HepG2 (cell line): ENCODE data around the gene CD300LF. TPM values are rescaled to one million over a fixed set of nuclear protein-coding genes. Genes with fewer than 3 reads are reported as not detected.

Source experiments
- AGO2 ChIP-seq: fragments of 200-400 bp; formaldehyde crosslinking; optimal IDR thresholded peaks from 2 replicates; pipeline ENCODE3; 2017; ENCODE audit warnings: mild to moderate bottlenecking, low read depth, low read length, moderate library complexity
- FIP1L1 ChIP-seq: fragments of 200-400 bp; formaldehyde crosslinking; IDR thresholded peaks from 2 replicates; pipeline ENCODE4 v1.6.1; 2018; ENCODE audit warnings: low read depth, mild to moderate bottlenecking, low read length, moderate library complexity, borderline replicate concordance; ENCODE audit not compliant: insufficient read depth
- HDAC1 ChIP-seq: sonication (generic); formaldehyde crosslinking; IDR thresholded peaks from 2 replicates; pipeline ENCODE4 v1.5.1; 2020; ENCODE audit warnings: mild to moderate bottlenecking, missing genetic modification reagents
- HNRNPLL ChIP-seq: fragments of 200-400 bp; formaldehyde crosslinking; IDR thresholded peaks from 2 replicates; pipeline ENCODE4 v1.6.1; 2017; ENCODE audit warnings: mild to moderate bottlenecking, low read depth, low read length; ENCODE audit not compliant: poor library complexity, severe bottlenecking
- MED1 ChIP-seq: sonication (generic); formaldehyde crosslinking; IDR thresholded peaks from 2 replicates; pipeline ENCODE4 v1.4.0; 2020; ENCODE audit warnings: missing genetic modification reagents
- MLLT10 ChIP-seq: sonication (generic); formaldehyde crosslinking; IDR thresholded peaks from 2 replicates; pipeline ENCODE4 v1.4.0; 2020; ENCODE audit warnings: missing genetic modification reagents
- NFYC ChIP-seq: IDR thresholded peaks from 2 replicates; pipeline ENCODE4 v1.6.1; 2016; ENCODE audit warnings: missing genetic modification reagents, missing compliant biosample characterization
- PTBP1 ChIP-seq: fragments of 200-400 bp; formaldehyde crosslinking; IDR thresholded peaks from 2 replicates; pipeline ENCODE4 v1.6.1; 2018; ENCODE audit warnings: low read length, low read depth; ENCODE audit not compliant: poor library complexity, severe bottlenecking
- SUZ12 ChIP-seq: fragments of 150-350 bp; IDR thresholded peaks from 2 replicates; pipeline ENCODE4 v1.6.1; 2014; ENCODE audit warnings: low read depth, low read length
- ZC3H4 ChIP-seq: sonication (generic); formaldehyde crosslinking; IDR thresholded peaks from 2 replicates; pipeline ENCODE4 v1.4.0; 2020; ENCODE audit warnings: missing genetic modification reagents, borderline replicate concordance
- ZNF331 ChIP-seq: sonication (generic); formaldehyde crosslinking; IDR thresholded peaks from 2 replicates; pipeline ENCODE4 v1.4.0; 2020; ENCODE audit warnings: missing genetic modification reagents
- ZNF335 ChIP-seq: sonication (generic); formaldehyde crosslinking; IDR thresholded peaks from 2 replicates; pipeline ENCODE4 v1.4.0; 2020; ENCODE audit warnings: missing genetic modification reagents
- ZNF556 ChIP-seq: sonication (generic); formaldehyde crosslinking; IDR thresholded peaks from 2 replicates; pipeline ENCODE4 v1.4.0; 2020; ENCODE audit warnings: mild to moderate bottlenecking, missing genetic modification reagents, borderline replicate concordance
- ZNF670 ChIP-seq: sonication (generic); formaldehyde crosslinking; IDR thresholded peaks from 2 replicates; pipeline ENCODE4 v1.8.0; 2022; ENCODE audit warnings: mild to moderate bottlenecking, missing genetic modification reagents, borderline replicate concordance
- polyA plus RNA-seq, 8 experiments: library from polyadenylated mRNA; depleted of rRNA in 3 of 8; stranded (reverse) in 7 of 8; unstranded in 1 of 8; fragments of >200 nt; fragmentation: Illumina TruSeq in 4 of 8; extraction: Trizol in 4 of 8; gene quantifications; 2 replicates each; pipeline versions ENCODE4 v1.2.1 to v1.2.3, GENCODE V29; 2011 to 2016; ENCODE audit warnings: low read depth in 4 of 8, missing spikeins in 1 of 8, mixed read lengths in 1 of 8; ENCODE audit not compliant: insufficient read depth in 1 of 8
- total RNA-seq, 5 experiments: library from RNA; depleted of rRNA; stranded (reverse); fragments of >200 nt; fragmentation: Illumina TruSeq; extraction: Trizol; gene quantifications; 2 replicates each; pipeline ENCODE4 v1.2.3, GENCODE V29; 2016; ENCODE audit warnings: low read depth in 1 of 5
- TF ChIP-seq, protein P1 (sequence below): sonication (generic); formaldehyde crosslinking; IDR thresholded peaks from 2 replicates; pipeline ENCODE4 v1.5.0; 2020; ENCODE audit warnings: mild to moderate bottlenecking, missing genetic modification reagents, borderline replicate concordance
- TF ChIP-seq, protein P2 (sequence below): sonication (generic); formaldehyde crosslinking; IDR thresholded peaks from 2 replicates; pipeline ENCODE4 v1.8.1; 2023; ENCODE audit warnings: mild to moderate bottlenecking, moderate library complexity, missing genetic modification reagents
- TF ChIP-seq, protein P3 (sequence below): sonication (generic); formaldehyde crosslinking; IDR thresholded peaks from 2 replicates; pipeline ENCODE4 v1.4.0; 2020; ENCODE audit warnings: missing genetic modification reagents
- TF ChIP-seq, protein P4 (sequence below): sonication (generic); formaldehyde crosslinking; IDR thresholded peaks from 2 replicates; pipeline ENCODE4 v1.4.0; 2020; ENCODE audit warnings: missing genetic modification reagents, low read depth, mild to moderate bottlenecking, borderline replicate concordance
- TF ChIP-seq, protein P5 (sequence below): IDR thresholded peaks from 2 replicates; pipeline ENCODE4 v1.6.1; 2012; ENCODE audit warnings: inconsistent platforms
- TF ChIP-seq, protein P6 (sequence below): sonication (generic); formaldehyde crosslinking; IDR thresholded peaks from 2 replicates; pipeline ENCODE4 v1.5.0; 2020; ENCODE audit warnings: missing genetic modification reagents

CD300LF gene
- total and polyA plus RNA-seq, 2 of the 13 experiments (the other 11 are each of a cell fraction or from before 2014, with no cell fraction given), result not detected

DNA sequence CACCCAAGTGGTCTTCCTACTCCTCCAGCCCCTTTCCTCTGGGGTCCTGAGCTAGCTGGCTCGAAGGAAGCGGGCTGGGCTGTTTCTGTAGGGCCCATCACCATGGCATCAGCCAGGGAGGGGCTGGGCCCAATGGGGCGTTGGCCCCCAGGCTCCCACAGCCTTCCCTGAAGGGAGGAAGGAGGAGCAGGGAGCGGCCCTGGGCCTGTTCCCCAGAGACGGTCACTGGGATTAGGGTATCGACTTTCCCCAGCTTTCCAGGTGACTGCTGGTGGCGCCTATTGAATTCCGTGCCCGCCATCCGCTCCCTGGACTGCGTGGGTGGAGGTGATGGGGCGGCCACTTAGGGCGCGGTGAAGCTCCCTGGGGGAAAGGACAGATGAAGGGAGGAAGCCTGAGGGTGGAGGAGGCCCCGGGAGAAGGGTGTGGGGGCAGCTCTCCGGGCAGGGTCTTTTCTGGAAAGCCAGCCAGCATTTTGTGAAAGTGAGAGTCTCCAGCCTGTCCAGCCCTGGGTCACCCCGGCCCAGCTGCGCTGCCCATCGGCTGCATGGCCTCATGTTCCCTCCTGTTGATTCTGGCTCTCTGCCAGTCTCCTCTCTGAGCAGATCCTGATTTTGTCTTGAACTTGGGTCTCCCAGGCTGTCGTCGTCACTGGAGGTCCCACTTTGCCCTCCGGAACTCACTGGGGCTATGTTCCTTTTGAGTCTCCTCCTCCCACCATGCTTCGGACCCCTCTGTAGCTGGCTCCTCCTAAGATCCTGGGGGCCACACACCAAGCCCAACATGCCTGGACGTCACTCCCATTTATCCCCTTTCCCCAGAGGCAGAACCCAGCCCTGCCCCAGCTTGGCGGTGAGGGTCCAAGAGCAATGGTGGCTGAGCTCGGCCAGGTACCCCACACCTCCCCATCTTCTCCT lies 45.5 kb upstream of the CD300LF start (continued):
- TF ChIP-seq, protein P1, sequence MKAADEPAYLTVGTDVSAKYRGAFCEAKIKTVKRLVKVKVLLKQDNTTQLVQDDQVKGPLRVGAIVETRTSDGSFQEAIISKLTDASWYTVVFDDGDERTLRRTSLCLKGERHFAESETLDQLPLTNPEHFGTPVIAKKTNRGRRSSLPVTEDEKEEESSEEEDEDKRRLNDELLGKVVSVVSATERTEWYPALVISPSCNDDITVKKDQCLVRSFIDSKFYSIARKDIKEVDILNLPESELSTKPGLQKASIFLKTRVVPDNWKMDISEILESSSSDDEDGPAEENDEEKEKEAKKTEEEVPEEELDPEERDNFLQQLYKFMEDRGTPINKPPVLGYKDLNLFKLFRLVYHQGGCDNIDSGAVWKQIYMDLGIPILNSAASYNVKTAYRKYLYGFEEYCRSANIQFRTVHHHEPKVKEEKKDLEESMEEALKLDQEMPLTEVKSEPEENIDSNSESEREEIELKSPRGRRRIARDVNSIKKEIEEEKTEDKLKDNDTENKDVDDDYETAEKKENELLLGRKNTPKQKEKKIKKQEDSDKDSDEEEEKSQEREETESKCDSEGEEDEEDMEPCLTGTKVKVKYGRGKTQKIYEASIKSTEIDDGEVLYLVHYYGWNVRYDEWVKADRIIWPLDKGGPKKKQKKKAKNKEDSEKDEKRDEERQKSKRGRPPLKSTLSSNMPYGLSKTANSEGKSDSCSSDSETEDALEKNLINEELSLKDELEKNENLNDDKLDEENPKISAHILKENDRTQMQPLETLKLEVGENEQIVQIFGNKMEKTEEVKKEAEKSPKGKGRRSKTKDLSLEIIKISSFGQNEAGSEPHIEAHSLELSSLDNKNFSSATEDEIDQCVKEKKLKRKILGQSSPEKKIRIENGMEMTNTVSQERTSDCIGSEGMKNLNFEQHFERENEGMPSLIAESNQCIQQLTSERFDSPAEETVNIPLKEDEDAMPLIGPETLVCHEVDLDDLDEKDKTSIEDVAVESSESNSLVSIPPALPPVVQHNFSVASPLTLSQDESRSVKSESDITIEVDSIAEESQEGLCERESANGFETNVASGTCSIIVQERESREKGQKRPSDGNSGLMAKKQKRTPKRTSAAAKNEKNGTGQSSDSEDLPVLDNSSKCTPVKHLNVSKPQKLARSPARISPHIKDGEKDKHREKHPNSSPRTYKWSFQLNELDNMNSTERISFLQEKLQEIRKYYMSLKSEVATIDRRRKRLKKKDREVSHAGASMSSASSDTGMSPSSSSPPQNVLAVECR (CRISPR knock-in tag), result peak; percentile 38
- TF ChIP-seq ZNF670 (CRISPR knock-in tag) (no peak), ZNF335 (CRISPR knock-in tag) (no peak), NFYC (CRISPR knock-in tag) (no peak), HDAC1 (CRISPR knock-in tag) (0 out of 2 replicates have a peak, but pooled peaks have one; percentile 40), MED1 (CRISPR knock-in tag) (no peak), AGO2 (peak; percentile 89), ZC3H4 (CRISPR knock-in tag) (no peak), ZNF331 (CRISPR knock-in tag) (0 out of 2 replicates have a peak, but pooled peaks have one; percentile 24), PTBP1 (no peak), MLLT10 (CRISPR knock-in tag) (no peak), FIP1L1 (no peak), HNRNPLL (peak; percentile 16), ZNF556 (CRISPR knock-in tag) (no peak), SUZ12 (no peak)
- TF ChIP-seq, protein P2, sequence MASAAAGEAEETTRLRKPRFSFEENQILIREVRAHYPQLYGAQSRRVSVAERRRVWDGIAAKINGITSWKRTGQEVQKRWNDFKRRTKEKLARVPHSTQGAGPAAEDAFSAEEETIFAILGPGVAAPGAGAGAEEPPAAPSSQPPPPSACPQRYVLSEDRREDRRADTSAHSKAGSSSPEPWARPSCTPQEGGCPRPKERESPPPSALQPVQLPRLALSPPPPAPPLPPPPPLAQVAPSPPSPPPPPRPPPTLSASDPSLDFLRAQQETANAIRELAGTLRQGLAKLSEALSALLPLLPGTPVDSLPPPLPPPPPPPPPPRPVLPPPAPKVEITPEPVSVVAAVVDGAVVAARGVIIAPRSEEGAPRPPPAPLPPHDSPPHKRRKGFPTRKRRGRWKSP, result no peak
- TF ChIP-seq, protein P3, sequence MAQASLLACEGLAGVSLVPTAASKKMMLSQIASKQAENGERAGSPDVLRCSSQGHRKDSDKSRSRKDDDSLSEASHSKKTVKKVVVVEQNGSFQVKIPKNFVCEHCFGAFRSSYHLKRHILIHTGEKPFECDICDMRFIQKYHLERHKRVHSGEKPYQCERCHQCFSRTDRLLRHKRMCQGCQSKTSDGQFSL (CRISPR knock-in tag), result no peak
- TF ChIP-seq, protein P4, sequence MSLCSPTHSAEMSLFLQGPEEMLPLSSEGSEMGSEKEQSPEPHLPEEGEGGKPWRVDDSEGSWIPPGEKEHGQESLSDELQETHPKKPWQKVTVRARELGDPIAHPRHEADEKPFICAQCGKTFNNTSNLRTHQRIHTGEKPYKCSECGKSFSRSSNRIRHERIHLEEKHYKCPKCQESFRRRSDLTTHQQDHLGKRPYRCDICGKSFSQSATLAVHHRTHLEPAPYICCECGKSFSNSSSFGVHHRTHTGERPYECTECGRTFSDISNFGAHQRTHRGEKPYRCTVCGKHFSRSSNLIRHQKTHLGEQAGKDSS (CRISPR knock-in tag), result no peak
- TF ChIP-seq, protein P5, sequence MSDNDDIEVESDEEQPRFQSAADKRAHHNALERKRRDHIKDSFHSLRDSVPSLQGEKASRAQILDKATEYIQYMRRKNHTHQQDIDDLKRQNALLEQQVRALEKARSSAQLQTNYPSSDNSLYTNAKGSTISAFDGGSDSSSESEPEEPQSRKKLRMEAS, result no peak; the same call in 1 of the 2 replicates
- TF ChIP-seq, protein P6, sequence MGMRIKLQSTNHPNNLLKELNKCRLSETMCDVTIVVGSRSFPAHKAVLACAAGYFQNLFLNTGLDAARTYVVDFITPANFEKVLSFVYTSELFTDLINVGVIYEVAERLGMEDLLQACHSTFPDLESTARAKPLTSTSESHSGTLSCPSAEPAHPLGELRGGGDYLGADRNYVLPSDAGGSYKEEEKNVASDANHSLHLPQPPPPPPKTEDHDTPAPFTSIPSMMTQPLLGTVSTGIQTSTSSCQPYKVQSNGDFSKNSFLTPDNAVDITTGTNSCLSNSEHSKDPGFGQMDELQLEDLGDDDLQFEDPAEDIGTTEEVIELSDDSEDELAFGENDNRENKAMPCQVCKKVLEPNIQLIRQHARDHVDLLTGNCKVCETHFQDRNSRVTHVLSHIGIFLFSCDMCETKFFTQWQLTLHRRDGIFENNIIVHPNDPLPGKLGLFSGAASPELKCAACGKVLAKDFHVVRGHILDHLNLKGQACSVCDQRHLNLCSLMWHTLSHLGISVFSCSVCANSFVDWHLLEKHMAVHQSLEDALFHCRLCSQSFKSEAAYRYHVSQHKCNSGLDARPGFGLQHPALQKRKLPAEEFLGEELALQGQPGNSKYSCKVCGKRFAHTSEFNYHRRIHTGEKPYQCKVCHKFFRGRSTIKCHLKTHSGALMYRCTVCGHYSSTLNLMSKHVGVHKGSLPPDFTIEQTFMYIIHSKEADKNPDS (CRISPR knock-in tag), result no peak
